HG02571 (cell line): Measurements from ENCODE around the gene SELENOO.

Experiments
- ATAC-seq: cut with Tn5 transposase; IDR thresholded peaks from one replicate; pipeline ENCODE4 v1.9.1; 2021; ENCODE audit warnings: mild to moderate bottlenecking, moderate library complexity; ENCODE audit not compliant: unreplicated experiment

Gene SELENOO

GRCh38 chr22:50264946-50265669, 64.3 kb downstream of the SELENOO start:
- no peak for ATAC-seq

- ATAC-seq, result no peak
Measured at GRCh38 chr22:50266994-50267393, 66.2 kb downstream of the SELENOO start.
